HEK293 (cell line): ENCODE data around the gene EHD2.
A peak's percentile ranks its signal among the peaks of the same experiment; 100 is the strongest.

ENCODE experiments used
- ELK4 ChIP-seq: IDR thresholded peaks from 2 replicates; pipeline ENCODE4 v1.6.1; 2011; ENCODE audit warnings: mild to moderate bottlenecking, low read depth, low read length, borderline replicate concordance
- FEZF1 ChIP-seq: fragments of 450-650 bp; formaldehyde crosslinking; IDR thresholded peaks from 2 replicates; pipeline ENCODE4 v1.5.1; 2016; ENCODE audit warnings: missing biosample characterization, missing genetic modification characterization
- GLI4 ChIP-seq: fragments of 450-650 bp; formaldehyde crosslinking; IDR thresholded peaks from 2 replicates; pipeline ENCODE4 v1.5.1; 2016; ENCODE audit warnings: missing biosample characterization, missing genetic modification characterization
- GLIS2 ChIP-seq: fragments of 450-650 bp; formaldehyde crosslinking; IDR thresholded peaks from 2 replicates; pipeline ENCODE4 v1.5.1; 2016; ENCODE audit warnings: missing biosample characterization, missing genetic modification characterization
- HOXD13 ChIP-seq: sonication (generic); formaldehyde crosslinking; IDR thresholded peaks from 2 replicates; pipeline ENCODE4 v1.8.0; 2022; ENCODE audit warnings: missing genetic modification reagents, borderline replicate concordance
- KLF17 ChIP-seq: fragments of 450-650 bp; formaldehyde crosslinking; IDR thresholded peaks from 2 replicates; pipeline ENCODE4 v1.5.1; 2016; ENCODE audit warnings: missing biosample characterization, missing genetic modification characterization
- KLF8 ChIP-seq: fragments of 450-650 bp; formaldehyde crosslinking; IDR thresholded peaks from 2 replicates; pipeline ENCODE4 v1.5.1; 2016; ENCODE audit warnings: missing biosample characterization, missing genetic modification characterization
- KLF9 ChIP-seq: fragments of 450-650 bp; formaldehyde crosslinking; IDR thresholded peaks from 2 replicates; pipeline ENCODE4 v1.5.1; 2016; ENCODE audit warnings: missing biosample characterization, missing genetic modification characterization, low read depth
- MYNN ChIP-seq: fragments of 450-650 bp; formaldehyde crosslinking; IDR thresholded peaks from 2 replicates; pipeline ENCODE4 v1.5.1; 2016; ENCODE audit warnings: missing biosample characterization, missing genetic modification characterization, borderline replicate concordance
- SCRT2 ChIP-seq: fragments of 450-650 bp; formaldehyde crosslinking; IDR thresholded peaks from 2 replicates; pipeline ENCODE4 v1.5.1; 2016; ENCODE audit warnings: missing biosample characterization, missing genetic modification characterization
- SP7 ChIP-seq: fragments of 450-650 bp; formaldehyde crosslinking; IDR thresholded peaks from 2 replicates; pipeline ENCODE4 v1.5.1; 2016; ENCODE audit warnings: missing biosample characterization, missing genetic modification characterization
- TSHZ1 ChIP-seq: fragments of 450-650 bp; formaldehyde crosslinking; IDR thresholded peaks from 2 replicates; pipeline ENCODE4 v1.5.1; 2016; ENCODE audit warnings: missing biosample characterization, missing genetic modification characterization, borderline replicate concordance
- ZBTB21 ChIP-seq: fragments of 450-650 bp; formaldehyde crosslinking; IDR thresholded peaks from 2 replicates; pipeline ENCODE4 v1.5.1; 2017; ENCODE audit warnings: missing biosample characterization, missing genetic modification characterization
- ZNF148 ChIP-seq: fragments of 450-650 bp; formaldehyde crosslinking; IDR thresholded peaks from 2 replicates; pipeline ENCODE4 v1.5.0; 2017; ENCODE audit warnings: missing biosample characterization, missing genetic modification characterization, borderline replicate concordance
- ZNF16 ChIP-seq: fragments of 450-650 bp; formaldehyde crosslinking; IDR thresholded peaks from 2 replicates; pipeline ENCODE4 v1.5.1; 2016; ENCODE audit warnings: low read depth, missing biosample characterization, missing genetic modification characterization
- ZNF23 ChIP-seq: fragments of 450-650 bp; formaldehyde crosslinking; IDR thresholded peaks from 2 replicates; pipeline ENCODE4 v1.5.1; 2016; ENCODE audit warnings: missing biosample characterization, missing genetic modification characterization, borderline replicate concordance
- ZNF24 ChIP-seq: fragments of 450-650 bp; formaldehyde crosslinking; IDR thresholded peaks from 2 replicates; pipeline ENCODE4 v1.5.1; 2016; ENCODE audit warnings: missing biosample characterization, missing genetic modification characterization
- ZNF350 ChIP-seq: fragments of 450-650 bp; formaldehyde crosslinking; IDR thresholded peaks from 2 replicates; pipeline ENCODE4 v1.5.0; 2017; ENCODE audit warnings: missing biosample characterization, mild to moderate bottlenecking, missing genetic modification characterization
- ZNF354C ChIP-seq: fragments of 450-650 bp; formaldehyde crosslinking; IDR thresholded peaks from 2 replicates; pipeline ENCODE4 v1.5.1; 2016; ENCODE audit warnings: missing biosample characterization, missing genetic modification characterization, low read depth, borderline replicate concordance
- ZNF449 ChIP-seq: fragments of 450-650 bp; formaldehyde crosslinking; IDR thresholded peaks from 2 replicates; pipeline ENCODE4 v1.5.1; 2017; ENCODE audit warnings: missing biosample characterization, mild to moderate bottlenecking, missing genetic modification characterization, moderate library complexity
- ZNF529 ChIP-seq: fragments of 450-650 bp; formaldehyde crosslinking; IDR thresholded peaks from 2 replicates; pipeline ENCODE4 v1.5.1; 2017; ENCODE audit warnings: missing genetic modification characterization, missing biosample characterization; ENCODE audit not compliant: insufficient replicate concordance
- ZNF530 ChIP-seq: fragments of 450-650 bp; formaldehyde crosslinking; IDR thresholded peaks from 2 replicates; pipeline ENCODE4 v1.5.1; 2016; ENCODE audit warnings: low read depth, missing biosample characterization, missing genetic modification characterization
- ZNF623 ChIP-seq: fragments of 450-650 bp; formaldehyde crosslinking; IDR thresholded peaks from 2 replicates; pipeline ENCODE4 v1.5.1; 2016; ENCODE audit warnings: missing biosample characterization, missing genetic modification characterization
- ZNF701 ChIP-seq: fragments of 450-650 bp; formaldehyde crosslinking; IDR thresholded peaks from 2 replicates; pipeline ENCODE4 v1.5.1; 2016; ENCODE audit warnings: missing biosample characterization, missing genetic modification characterization
- ZNF704 ChIP-seq: fragments of 450-650 bp; formaldehyde crosslinking; IDR thresholded peaks from 2 replicates; pipeline ENCODE4 v1.5.1; 2016; ENCODE audit warnings: missing biosample characterization, missing genetic modification characterization
- ZNF830 ChIP-seq: fragments of 450-650 bp; IDR thresholded peaks from 2 replicates; pipeline ENCODE4 v1.5.0; 2018; ENCODE audit warnings: missing biosample characterization, missing genetic modification characterization, low read depth, mild to moderate bottlenecking, moderate library complexity
- ZXDB ChIP-seq: fragments of 450-650 bp; formaldehyde crosslinking; IDR thresholded peaks from 2 replicates; pipeline ENCODE4 v1.5.1; 2016; ENCODE audit warnings: missing biosample characterization, missing genetic modification characterization

Gene EHD2

GRCh38 chr19:47729799-47730520 lies 16.7 kb downstream of the EHD2 start (continued):
- no peak for TF ChIP-seq ELK4
- 0 out of 2 replicates have a peak, but pooled peaks have one; percentile 10 for TF ChIP-seq SP7
- peak; percentile 56 for TF ChIP-seq KLF9 (tag by site-specific recombination)
- no peak for TF ChIP-seq ZNF23 (tag by site-specific recombination)
- no peak for TF ChIP-seq GLI4 (tag by site-specific recombination)
- TF ChIP-seq ZNF449 (tag by site-specific recombination) = no peak
- 0 out of 2 replicates have a peak, but pooled peaks have one; percentile 12 for TF ChIP-seq ZNF24 (tag by site-specific recombination)
- no peak for TF ChIP-seq KLF17 (tag by site-specific recombination)
- peak; percentile 6; the same call in 1 of the 2 replicates for TF ChIP-seq ZBTB21
- TF ChIP-seq ZNF148 (tag by site-specific recombination) = no peak
- peak; percentile 28; the same call in 1 of the 2 replicates for TF ChIP-seq ZXDB (tag by site-specific recombination)
- no peak for TF ChIP-seq HOXD13
- TF ChIP-seq ZNF830 (tag by site-specific recombination) = no peak
- TF ChIP-seq FEZF1 (tag by site-specific recombination) = no peak
- no peak for TF ChIP-seq SCRT2 (tag by site-specific recombination)
- TF ChIP-seq ZNF529 (tag by site-specific recombination) = no peak
- TF ChIP-seq ZNF704 (tag by site-specific recombination) = no peak
- TF ChIP-seq ZNF16 = peak; percentile 98
- TF ChIP-seq MYNN (tag by site-specific recombination) = no peak
- no peak for TF ChIP-seq ZNF530 (tag by site-specific recombination)
- no peak for TF ChIP-seq ZNF623 (tag by site-specific recombination)
- no peak for TF ChIP-seq ZNF350 (tag by site-specific recombination)
- no peak for TF ChIP-seq ZNF701 (tag by site-specific recombination)
- no peak for TF ChIP-seq ZNF354C (tag by site-specific recombination)
- no peak for TF ChIP-seq GLIS2 (tag by site-specific recombination)
- no peak; the same call in none of the 2 replicates for TF ChIP-seq KLF8 (tag by site-specific recombination)
- TF ChIP-seq TSHZ1 (tag by site-specific recombination) = 0 out of 2 replicates have a peak, but pooled peaks have one; percentile 3
